Stimulated activated naive B cell treated with anti-CD40 and anti-IgM and Interleukin-4, amounts not matched to agents 10 μg/mL and 1 μg/mL and 100 μg/mL, for 72 hours (primary cell): ENCODE data around the gene RHOT2.

Experiments
- ATAC-seq, 2 donors: fragments of 150-1000 bp; cut with Tn5 transposase; replicated peaks; 2 replicates each; pipeline ENCODE4 v1.10.0; 2021; ENCODE audit warnings: moderate library complexity in 1 of 2
- DNase-seq: peaks from one replicate; pipeline ENCODE4 v3.0.0; 2021
- H3K27ac Mint-ChIP-seq: one replicate; pipeline ENCODE4 v1.8.0; 2022; ENCODE audit warnings: mild to moderate bottlenecking, mixed read lengths
- H3K27me3 Mint-ChIP-seq, 2 donors: one replicate each; pipeline ENCODE4 v1.8.0; 2022; ENCODE audit warnings: mixed read lengths in 2 of 2
- H3K36me3 Mint-ChIP-seq, 2 donors: one replicate each; pipeline ENCODE4 v1.8.0; 2022; ENCODE audit warnings: mixed read lengths in 2 of 2, mild to moderate bottlenecking in 1 of 2
- H3K4me1 Mint-ChIP-seq, 2 donors: one replicate each; pipeline ENCODE4 v1.8.0; 2022; ENCODE audit warnings: mixed read lengths in 2 of 2, mild to moderate bottlenecking in 1 of 2
- H3K4me3 Mint-ChIP-seq, 2 donors: one replicate each; pipeline ENCODE4 v1.8.0; 2022; ENCODE audit warnings: mild to moderate bottlenecking in 2 of 2, mixed read lengths in 2 of 2, moderate library complexity in 1 of 2
- H3K9me3 Mint-ChIP-seq, 2 donors: one replicate each; pipeline ENCODE4 v1.8.0; 2022; ENCODE audit warnings: mixed read lengths in 2 of 2, mild to moderate bottlenecking in 1 of 2

RHOT2 gene

DNA sequence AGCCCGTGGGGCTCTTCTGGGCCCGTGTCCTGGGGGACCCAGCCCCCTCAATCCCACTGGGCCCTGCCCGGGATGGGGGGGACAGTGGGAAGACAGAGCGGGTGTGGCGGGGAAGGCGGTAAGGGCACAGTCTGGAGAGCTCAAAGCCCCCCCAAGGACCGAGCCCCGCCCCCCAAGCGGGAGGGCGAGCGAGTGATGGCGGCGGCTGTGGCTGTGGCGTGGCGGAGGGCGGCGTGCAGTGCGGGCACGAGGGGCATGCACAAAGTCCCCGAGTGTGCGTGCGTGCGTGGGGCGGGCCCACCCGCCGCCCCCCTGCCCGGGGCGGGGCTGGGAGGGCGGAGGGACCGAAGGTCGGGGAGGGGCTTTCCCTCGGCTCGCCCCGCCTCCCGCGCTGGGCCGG lies 25.8 kb downstream of the RHOT2 start:
- ATAC-seq: no peak
- Mint-ChIP-seq H3K4me1 (peaks cover 19 to 41% of the 10 kb centered on the region in 2 donors), H3K27ac (peak overlapping the region; percentile 31), H3K27me3 (peaks cover 17 to 50% of the 10 kb centered on the region in 2 donors), H3K36me3 (peaks cover 3 to 9% of the 10 kb centered on the region in 2 donors), H3K9me3 (peaks cover 2 to 5% of the 10 kb centered on the region in 2 donors), H3K4me3 (peak overlapping the region; percentile 74 to 77)
- DNase-seq: no peak

DNA sequence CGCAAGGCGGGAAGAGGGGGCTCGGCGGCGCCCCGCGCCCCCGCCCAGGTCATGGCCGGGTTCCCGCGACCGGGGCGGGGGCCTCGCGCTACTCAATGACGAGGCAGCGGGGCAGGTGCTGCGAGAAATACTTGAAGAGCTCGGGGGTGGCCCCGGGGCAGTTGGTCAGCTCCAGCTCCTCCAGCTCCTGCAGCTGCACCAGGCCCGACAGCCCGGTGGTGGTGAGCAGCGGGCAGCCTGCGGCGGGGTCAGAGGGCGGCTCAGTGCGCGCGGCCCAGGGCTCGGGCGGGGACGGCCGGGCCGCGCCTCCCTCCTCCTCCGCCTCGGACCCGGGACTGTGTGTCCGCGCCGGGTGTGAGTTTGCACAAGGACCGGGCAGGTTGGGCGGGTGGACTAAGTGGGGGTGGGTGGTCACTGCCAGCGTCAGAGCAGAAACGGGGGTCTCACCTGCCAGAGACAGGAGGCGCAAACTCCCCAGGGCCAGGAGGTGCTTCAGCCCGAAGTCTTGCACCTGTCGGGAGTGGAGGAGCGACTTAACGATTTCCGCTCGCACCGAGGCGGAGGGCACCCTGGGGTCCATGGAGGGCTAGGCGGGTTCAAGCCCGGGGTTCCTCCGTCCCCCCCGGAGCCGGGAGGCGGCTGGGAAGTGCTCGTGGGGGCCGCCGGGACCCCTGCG lies 26.4 kb downstream of the RHOT2 start:
- Mint-ChIP-seq H3K27me3 (peaks cover 17 to 52% of the 10 kb centered on the region in 2 donors), H3K4me3 (peak overlapping the region; percentile 67 to 75), H3K27ac (no peak overlapping the region), H3K36me3 (peaks cover 3 to 9% of the 10 kb centered on the region in 2 donors), H3K4me1 (peaks cover 15 to 35% of the 10 kb centered on the region in 2 donors), H3K9me3 (peaks cover 2 to 5% of the 10 kb centered on the region in 2 donors)
- ATAC-seq: no peak
- no peak for DNase-seq

DNA sequence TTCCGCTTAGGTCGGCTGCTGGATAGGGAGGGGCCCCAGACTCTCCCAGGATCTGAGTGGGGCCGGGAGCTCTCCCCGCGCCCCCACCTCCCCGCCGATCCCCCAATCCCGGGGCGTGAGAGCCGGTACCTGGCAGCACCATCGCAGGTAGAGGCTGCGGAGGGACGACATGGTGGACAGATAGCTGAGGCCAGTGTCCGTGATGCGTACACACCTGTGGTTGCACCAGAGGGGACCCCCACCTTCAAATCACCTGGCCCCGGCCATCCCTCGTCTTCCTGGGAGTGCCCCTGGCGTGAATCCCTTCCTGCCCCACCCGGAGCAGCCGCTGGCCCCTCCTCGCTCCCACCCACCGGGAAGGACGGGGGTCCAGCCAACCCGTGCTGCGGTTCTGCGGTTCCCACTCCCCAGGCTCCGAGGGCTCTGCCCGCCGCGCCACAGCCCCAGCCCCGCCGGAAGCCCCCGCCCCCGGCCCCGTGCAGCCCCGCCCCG lies 27.0 kb downstream of the RHOT2 start:
- peak overlapping the region in 1 of 2 donors; percentile 75 for H3K4me3 Mint-ChIP-seq
- H3K4me1 Mint-ChIP-seq: peaks cover 13 to 32% of the 10 kb centered on the region in 2 donors
- peaks cover 2 to 5% of the 10 kb centered on the region in 2 donors for H3K9me3 Mint-ChIP-seq
- H3K27me3 Mint-ChIP-seq: peaks cover 17 to 56% of the 10 kb centered on the region in 2 donors
- DNase-seq (no peak), ATAC-seq (peak in 1 of 2 donors; percentile 1)
- no peak overlapping the region for H3K27ac Mint-ChIP-seq
- peaks cover 3 to 9% of the 10 kb centered on the region in 2 donors for H3K36me3 Mint-ChIP-seq

DNA sequence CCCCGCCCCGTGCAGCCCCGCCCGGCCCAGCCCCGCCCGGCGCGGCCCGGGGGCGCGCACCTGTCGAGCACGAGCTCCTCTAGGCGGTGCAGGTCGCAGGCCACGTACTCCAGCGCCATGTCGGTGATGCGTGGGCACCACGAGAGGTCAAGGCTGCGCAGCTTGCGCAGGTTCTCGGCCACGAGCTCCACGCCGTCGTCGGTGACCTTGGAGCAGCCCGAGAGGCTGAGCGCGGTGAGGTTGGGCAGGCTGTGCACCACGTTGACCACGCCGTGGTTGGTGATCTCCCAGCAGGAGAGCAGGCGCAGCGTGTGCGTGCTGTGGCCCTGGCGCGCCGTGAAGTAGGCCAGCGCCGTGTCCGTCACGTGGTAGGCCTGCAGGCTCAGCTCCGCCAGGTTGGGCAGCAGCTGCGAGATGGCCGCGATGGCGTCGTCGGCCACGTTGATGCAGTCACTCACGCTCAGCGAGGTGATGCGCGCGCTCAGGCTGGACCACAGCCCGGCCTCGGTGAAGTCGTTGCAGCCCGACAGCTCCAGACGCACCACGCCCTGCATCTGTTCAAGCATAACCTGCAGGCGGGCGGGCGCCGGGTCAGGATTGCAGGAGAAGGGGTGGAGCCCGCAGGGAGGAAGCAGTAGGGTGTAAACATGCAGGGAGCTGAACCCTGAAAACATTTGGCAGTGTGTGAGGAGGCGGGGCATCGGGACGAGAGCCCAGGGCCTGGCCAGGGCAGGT lies 27.6 kb downstream of the RHOT2 start:
- H3K4me1 Mint-ChIP-seq: peaks cover 13 to 25% of the 10 kb centered on the region in 2 donors
- ATAC-seq (peak; percentile 79 to 80), DNase-seq (peak; percentile 44)
- H3K9me3 Mint-ChIP-seq: peaks cover 2 to 5% of the 10 kb centered on the region in 2 donors
- H3K27ac Mint-ChIP-seq: peak overlapping the region; percentile 20
- peaks cover 17 to 61% of the 10 kb centered on the region in 2 donors for H3K27me3 Mint-ChIP-seq
- peak overlapping the region; percentile 78 to 83 for H3K4me3 Mint-ChIP-seq
- peaks cover 3 to 8% of the 10 kb centered on the region in 2 donors for H3K36me3 Mint-ChIP-seq

DNA sequence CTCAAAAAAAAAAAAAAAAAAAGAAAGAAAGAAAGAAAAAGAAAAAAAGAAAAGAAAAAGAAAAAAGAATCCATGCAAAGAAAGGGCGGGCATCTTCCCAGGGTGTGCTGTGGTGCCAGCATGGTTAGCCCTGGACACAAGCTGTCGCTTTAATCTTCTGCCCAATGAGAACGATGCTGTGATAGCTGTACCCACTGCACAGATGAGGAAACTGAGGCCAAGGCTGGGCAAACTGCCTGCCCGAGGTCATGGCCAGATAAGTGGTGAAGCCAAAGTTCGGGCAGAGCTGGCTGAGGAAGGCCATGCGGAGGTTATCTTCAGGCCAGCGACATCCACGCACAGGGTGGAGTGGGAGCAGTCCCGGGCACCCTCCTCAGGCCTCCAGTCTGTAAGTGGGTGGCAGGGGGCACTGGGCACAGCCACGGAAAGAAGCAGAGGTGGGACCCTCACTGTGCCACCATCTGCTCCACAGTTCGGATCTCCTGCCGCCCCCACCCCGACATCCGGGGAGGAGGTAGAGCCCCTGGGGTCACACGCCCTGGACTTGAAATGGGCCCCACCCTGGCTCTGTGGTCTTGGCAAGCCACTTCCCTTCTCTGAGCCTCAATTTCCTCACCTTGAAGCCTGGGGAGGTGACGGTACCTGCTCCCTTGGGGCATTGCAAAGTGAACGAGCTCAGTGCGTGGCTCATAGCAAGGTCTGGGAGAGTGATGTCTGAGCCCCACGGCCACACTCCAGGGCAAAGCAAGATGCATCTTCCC lies 31.2 kb downstream of the RHOT2 start:
- H3K27ac Mint-ChIP-seq: no peak overlapping the region
- H3K27me3 Mint-ChIP-seq: peaks cover 33 to 74% of the 10 kb centered on the region in 2 donors
- DNase-seq (no peak), ATAC-seq (no peak)
- peaks cover 3% of the 10 kb centered on the region in 2 donors for H3K36me3 Mint-ChIP-seq
- H3K4me1 Mint-ChIP-seq: peaks cover 10 to 11% of the 10 kb centered on the region in 2 donors
- no peak overlapping the region for H3K4me3 Mint-ChIP-seq
- H3K9me3 Mint-ChIP-seq: no peaks in the 10 kb centered on the region

DNA sequence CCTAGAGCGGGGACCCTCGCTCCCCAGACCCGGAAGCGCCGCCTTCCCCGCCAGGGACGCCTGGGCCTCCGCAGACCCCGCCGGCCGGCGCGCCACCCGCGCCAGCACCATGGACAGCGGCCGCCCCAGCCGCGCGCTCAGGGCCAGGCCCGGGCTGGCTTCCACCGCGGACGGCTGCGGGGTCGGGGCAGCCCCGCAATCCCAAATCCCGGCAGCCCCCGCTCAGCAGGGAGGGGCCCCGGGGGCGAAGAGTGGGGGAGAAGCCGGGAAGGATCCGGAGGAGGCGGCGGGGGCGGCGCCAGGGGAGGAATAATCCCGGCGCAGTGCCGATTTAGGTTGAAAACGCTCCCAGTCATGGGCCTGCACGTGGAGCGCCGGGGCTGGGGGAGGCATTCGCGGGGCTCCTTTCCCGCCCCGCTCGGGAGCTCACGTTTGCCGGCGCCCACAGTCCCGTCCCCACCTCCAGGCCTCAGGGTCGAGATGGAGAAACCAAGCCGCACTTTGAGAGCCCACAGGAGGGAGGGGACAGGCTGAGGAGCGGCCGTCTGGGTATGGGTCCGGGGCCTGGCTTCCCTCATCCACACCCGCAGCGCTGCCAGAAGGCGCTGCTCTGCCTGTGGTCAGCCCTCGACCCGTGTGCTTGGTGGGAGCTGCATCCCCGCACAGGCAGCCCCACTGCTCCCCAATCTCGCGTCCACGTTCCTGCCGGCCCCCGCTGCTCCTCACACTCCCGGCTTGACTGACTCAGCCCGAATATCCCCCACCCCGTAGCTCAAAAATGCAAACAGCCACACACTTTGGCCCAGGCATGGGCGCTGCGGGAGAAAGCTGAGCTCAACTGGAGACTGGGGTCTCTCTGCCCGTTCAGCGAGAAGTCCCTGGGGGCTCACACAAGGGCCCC lies 33.0 kb downstream of the RHOT2 start:
- no peak for DNase-seq

DNA sequence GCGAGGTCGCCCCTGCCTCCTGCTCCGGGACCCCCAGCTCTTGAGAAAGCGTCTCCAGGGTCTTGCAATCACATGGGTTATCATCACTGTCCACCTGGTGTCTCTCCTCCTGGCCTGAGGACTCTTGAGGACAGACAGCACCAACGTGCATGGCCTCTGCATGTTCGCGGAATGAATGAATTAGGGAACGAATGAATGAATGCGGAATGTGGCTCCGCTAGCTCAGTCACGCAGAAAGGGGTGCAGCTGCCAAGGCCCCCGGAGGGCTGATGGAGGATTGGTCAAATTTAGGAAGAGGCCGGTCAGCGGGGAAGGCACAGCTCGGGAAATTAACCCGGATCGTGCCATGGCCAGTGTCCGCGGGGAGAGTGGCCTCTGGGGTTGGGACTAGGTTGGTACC lies 34.4 kb downstream of the RHOT2 start:
- H3K36me3 Mint-ChIP-seq: peaks cover 0 to 3% of the 10 kb centered on the region in 2 donors
- DNase-seq (no peak), ATAC-seq (no peak)
- peaks cover 6 to 7% of the 10 kb centered on the region in 2 donors for H3K4me1 Mint-ChIP-seq
- no peak overlapping the region for H3K4me3 Mint-ChIP-seq
- peaks cover 39 to 74% of the 10 kb centered on the region in 2 donors for H3K27me3 Mint-ChIP-seq
- H3K9me3 Mint-ChIP-seq: no peaks in the 10 kb centered on the region
- H3K27ac Mint-ChIP-seq: no peak overlapping the region

More for the DNA sequence above, 33.0 kb downstream of the RHOT2 start:
- Mint-ChIP-seq H3K4me3 (no peak overlapping the region), H3K27ac (no peak overlapping the region), H3K9me3 (no peaks in the 10 kb centered on the region), H3K36me3 (peaks cover 0 to 3% of the 10 kb centered on the region in 2 donors), H3K27me3 (peaks cover 27 to 74% of the 10 kb centered on the region in 2 donors), H3K4me1 (peaks cover under 1 to 5% of the 10 kb centered on the region in 2 donors)
- ATAC-seq: peak; percentile 48 to 74

DNA sequence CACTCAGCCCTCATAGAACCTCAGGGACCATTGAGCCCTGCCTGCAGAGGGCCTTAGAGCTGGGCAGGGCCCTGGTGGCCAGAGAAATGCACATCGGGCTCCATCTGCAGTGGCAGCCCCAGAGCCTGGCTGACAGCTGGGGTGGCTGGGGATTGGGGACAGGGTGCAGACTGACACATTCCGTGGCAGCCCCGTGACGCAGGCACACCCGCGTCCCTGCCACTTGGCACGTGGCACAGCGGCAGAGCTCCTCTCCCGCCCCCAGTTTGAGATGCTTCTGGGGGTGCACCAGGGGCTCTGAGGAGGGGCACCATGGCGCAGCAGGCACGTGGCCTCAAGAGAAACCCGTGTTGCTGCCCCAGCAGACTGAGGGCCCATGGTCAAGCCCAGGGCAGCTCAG lies 35.5 kb downstream of the RHOT2 start:
- H3K27ac Mint-ChIP-seq: no peak overlapping the region
- H3K4me3 Mint-ChIP-seq: no peak overlapping the region
- H3K36me3 Mint-ChIP-seq: peaks cover 0 to 3% of the 10 kb centered on the region in 2 donors
- no peaks in the 10 kb centered on the region for H3K9me3 Mint-ChIP-seq
- DNase-seq: no peak
- ATAC-seq: no peak
- H3K4me1 Mint-ChIP-seq: peaks cover 7 to 11% of the 10 kb centered on the region in 2 donors
- H3K27me3 Mint-ChIP-seq: peaks cover 49 to 76% of the 10 kb centered on the region in 2 donors

DNA sequence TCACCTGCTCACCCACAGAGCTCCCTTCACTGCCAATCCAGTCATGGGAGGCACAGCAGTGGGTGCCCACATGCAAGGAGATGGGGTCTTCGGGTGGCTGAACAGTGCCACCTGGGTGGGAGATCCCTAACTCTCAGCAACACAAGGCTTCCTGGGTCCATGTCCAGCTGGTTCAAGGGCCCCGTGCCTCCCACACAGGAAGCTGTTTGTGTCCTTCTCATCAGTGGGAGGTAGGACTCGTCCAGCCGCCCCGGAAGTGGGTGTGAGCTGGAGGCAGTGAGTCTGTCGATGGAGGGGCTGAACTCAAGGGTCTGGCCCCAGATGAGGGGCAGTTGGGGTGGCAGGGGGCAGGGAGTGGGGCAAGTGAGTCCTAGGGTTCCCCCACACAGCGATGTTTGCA lies 36.1 kb downstream of the RHOT2 start:
- H3K4me3 Mint-ChIP-seq: no peak overlapping the region
- H3K27me3 Mint-ChIP-seq: peaks cover 54 to 79% of the 10 kb centered on the region in 2 donors
- no peak for DNase-seq
- H3K36me3 Mint-ChIP-seq: peaks cover 0 to 3% of the 10 kb centered on the region in 2 donors
- H3K27ac Mint-ChIP-seq: no peak overlapping the region
- no peak for ATAC-seq
- no peaks in the 10 kb centered on the region for H3K9me3 Mint-ChIP-seq
- peaks cover 7 to 11% of the 10 kb centered on the region in 2 donors for H3K4me1 Mint-ChIP-seq

DNA sequence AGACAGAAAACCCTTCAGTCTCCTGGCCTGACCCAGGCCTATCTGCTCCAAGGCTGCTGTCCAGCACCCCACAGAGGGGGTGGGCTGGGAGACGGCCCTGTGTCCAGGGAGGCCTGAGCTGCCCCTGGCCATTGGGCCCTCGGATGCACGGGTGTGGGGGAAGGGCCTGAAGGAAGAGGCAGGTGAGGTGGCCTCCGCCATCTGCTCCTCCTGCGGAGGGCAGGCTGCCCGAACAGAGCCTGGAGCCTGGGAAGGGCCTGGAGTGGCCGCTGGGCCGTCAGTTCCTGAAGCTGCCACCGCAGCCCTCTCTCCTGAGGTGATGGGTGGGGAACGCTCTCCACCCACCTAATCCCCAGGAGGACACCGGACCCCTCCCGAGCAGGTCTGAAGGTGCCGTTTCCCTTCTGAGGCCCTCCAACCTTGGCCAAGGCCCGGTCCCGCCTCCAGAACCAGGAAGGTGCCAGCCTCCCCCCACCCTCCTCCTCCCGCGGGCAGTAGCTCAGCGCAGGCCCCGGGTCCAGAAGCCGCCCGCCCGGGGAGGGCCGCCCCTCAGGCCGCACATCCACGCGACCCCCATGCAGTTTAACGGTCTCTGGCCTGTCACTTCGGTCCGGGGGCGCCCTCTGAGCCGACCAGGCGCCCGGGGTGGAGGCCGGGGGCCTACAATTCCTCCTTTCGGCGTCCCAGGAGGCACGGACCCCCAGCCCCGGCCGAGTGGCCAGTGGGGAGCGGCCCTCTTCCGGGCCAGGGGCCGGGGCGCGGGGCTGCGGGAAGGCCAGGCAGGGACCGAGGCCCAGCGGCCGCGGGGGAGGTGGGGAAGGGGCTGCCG lies 36.8 kb downstream of the RHOT2 start:
- no peaks in the 10 kb centered on the region for H3K9me3 Mint-ChIP-seq
- peaks cover 0 to 3% of the 10 kb centered on the region in 2 donors for H3K36me3 Mint-ChIP-seq
- peaks cover 61 to 81% of the 10 kb centered on the region in 2 donors for H3K27me3 Mint-ChIP-seq
- H3K27ac Mint-ChIP-seq: peak overlapping the region; percentile 51
- peaks cover 7 to 11% of the 10 kb centered on the region in 2 donors for H3K4me1 Mint-ChIP-seq
- ATAC-seq: no peak
- no peak for DNase-seq
- peak overlapping the region; percentile 50 to 58 for H3K4me3 Mint-ChIP-seq

DNA sequence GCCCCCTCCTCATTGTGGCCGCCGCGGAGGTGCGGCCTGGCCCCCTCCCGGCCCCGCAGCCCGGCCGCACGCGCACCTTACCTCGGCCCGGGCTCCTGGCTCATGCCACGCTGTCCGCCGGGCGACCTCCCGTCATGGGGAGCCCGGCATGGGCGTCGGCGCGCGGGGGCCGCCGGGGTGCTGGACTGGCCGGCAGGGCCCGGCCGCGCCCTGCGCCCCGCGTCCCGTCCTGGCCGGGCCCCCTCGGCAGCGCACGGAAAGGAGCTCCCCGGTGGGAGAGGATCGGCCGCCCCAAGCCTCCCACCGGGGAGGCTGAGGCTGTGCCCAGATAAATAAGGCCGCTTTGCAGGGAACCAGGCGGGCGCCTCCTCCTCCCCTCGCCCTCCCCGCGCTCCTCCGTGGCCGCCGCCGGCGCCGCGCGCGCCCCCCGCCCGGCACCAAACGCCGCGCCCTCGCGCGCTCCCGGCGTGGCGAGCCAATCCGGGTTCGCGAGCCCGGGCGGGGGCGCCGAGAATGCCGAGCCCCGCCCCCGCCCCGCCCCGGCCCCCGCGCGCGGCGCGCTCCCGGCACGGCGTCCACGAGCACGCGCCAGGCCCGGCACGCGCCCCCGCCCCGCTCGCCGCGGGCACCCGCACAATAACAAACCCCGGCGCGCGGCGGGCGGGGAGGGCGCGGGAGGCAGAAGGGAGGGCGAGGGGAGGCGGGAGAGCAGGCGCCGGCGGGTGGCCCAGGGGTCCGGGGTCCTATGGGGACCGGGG lies 37.7 kb downstream of the RHOT2 start, which contains the start of gene FBXL16:
Gene FBXL16 (minus strand): TSS at position 371 of the 758 bp plus-strand sequence. CDS start 8,396 bp downstream, outside the sequence.
- H3K36me3 Mint-ChIP-seq: peaks cover 0 to 3% of the 10 kb centered on the region in 2 donors
- H3K27ac Mint-ChIP-seq: no peak within 1 kb of the TSS
- peaks cover 7 to 11% of the 10 kb centered on the region in 2 donors for H3K4me1 Mint-ChIP-seq
- DNase-seq: no peak
- H3K27me3 Mint-ChIP-seq: peaks cover 68 to 82% of the 10 kb centered on the region in 2 donors
- H3K4me3 Mint-ChIP-seq: peak within 1 kb of the TSS in 1 of 2 donors; percentile 21
- no peak for ATAC-seq
- H3K9me3 Mint-ChIP-seq: no peaks in the 10 kb centered on the region
